Stimulated activated CD4-positive, alpha-beta T cell treated with anti-CD3 and anti-CD28 coated beads, Interleukin-2, amount 100 ng/mL, for 48 hours (primary cell): Measurements from ENCODE around the gene SMIM13.

ENCODE experiments used
- DNase-seq, 2 donors: peaks; one replicate each; pipeline ENCODE4 v3.0.0-alpha.2; 2020

SMIM13 gene

GRCh38 chr6:11123978-11124377 lies 30.3 kb downstream of the SMIM13 start:
- no peak for DNase-seq

- DNase-seq = no peak
These were observed 33.2 kb downstream of the SMIM13 start for GRCh38 chr6:11126876-11127275.

- no peak for DNase-seq
These were observed 35.0 kb downstream of the SMIM13 start for GRCh38 chr6:11128608-11129007.

- no peak for DNase-seq
These were observed 36.4 kb downstream of the SMIM13 start for GRCh38 chr6:11129908-11130565.

- no peak for DNase-seq
These were observed 37.0 kb downstream of the SMIM13 start for GRCh38 chr6:11130605-11131004.

- DNase-seq = no peak
These were observed 38.7 kb downstream of the SMIM13 start for GRCh38 chr6:11132194-11132888.

GRCh38 chr6:11133281-11133680 lies 39.6 kb downstream of the SMIM13 start:
- no peak for DNase-seq

GRCh38 chr6:11136809-11137208 lies 43.2 kb downstream of the SMIM13 start:
- no peak for DNase-seq

GRCh38 chr6:11139051-11139960 lies 45.7 kb downstream of the SMIM13 start:
- no peak for DNase-seq

GRCh38 chr6:11140056-11140455 lies 46.4 kb downstream of the SMIM13 start:
- DNase-seq = no peak

- DNase-seq = no peak
These were observed 47.7 kb downstream of the SMIM13 start for GRCh38 chr6:11141295-11141694.

GRCh38 chr6:11142296-11143027 lies 48.8 kb downstream of the SMIM13 start:
- no peak for DNase-seq

- no peak for DNase-seq
These were observed 50.0 kb downstream of the SMIM13 start for GRCh38 chr6:11143394-11144371.

- peak; percentile 73 to 75 for DNase-seq
These were observed 50.8 kb downstream of the SMIM13 start for GRCh38 chr6:11144393-11144851.

GRCh38 chr6:11146117-11146826 lies 52.6 kb downstream of the SMIM13 start:
- DNase-seq = no peak

GRCh38 chr6:11149551-11149950 lies 55.9 kb downstream of the SMIM13 start:
- DNase-seq = no peak

- no peak for DNase-seq
These were observed 57.9 kb downstream of the SMIM13 start for GRCh38 chr6:11151488-11151887.

- DNase-seq = no peak
These were observed 58.9 kb downstream of the SMIM13 start for GRCh38 chr6:11152581-11152980.

GRCh38 chr6:11153447-11153846 lies 59.8 kb downstream of the SMIM13 start:
- no peak for DNase-seq

- DNase-seq = no peak
These were observed 62.0 kb downstream of the SMIM13 start for GRCh38 chr6:11155589-11155988.

- no peak for DNase-seq
These were observed 66.6 kb downstream of the SMIM13 start for GRCh38 chr6:11160199-11160598.
